Putamen (tissue), 1 donor: Measurements from ENCODE around the gene ERC1.

ENCODE experiments used
- DNase-seq: peaks from one replicate; pipeline ENCODE4 v3.0.0-alpha.2; 2016; ENCODE audit warnings: low spot score

ERC1 gene

GRCh38 chr12:1445807-1446206, 454.8 kb downstream of the ERC1 start:
- no peak for DNase-seq

- DNase-seq: no peak
Observed at GRCh38 chr12:1448336-1448735, 457.3 kb downstream of the ERC1 start.

- no peak for DNase-seq
Observed at GRCh38 chr12:1453810-1454209, 462.8 kb downstream of the ERC1 start.

- DNase-seq: no peak
Observed at GRCh38 chr12:1456885-1457284, 465.9 kb downstream of the ERC1 start.

GRCh38 chr12:1457901-1458300, 466.9 kb downstream of the ERC1 start:
- no peak for DNase-seq

- DNase-seq: no peak
Observed at GRCh38 chr12:1459339-1459738, 468.3 kb downstream of the ERC1 start.

- no peak for DNase-seq
Observed at GRCh38 chr12:1463073-1463905, 472.3 kb downstream of the ERC1 start.

GRCh38 chr12:1464925-1465324, 473.9 kb downstream of the ERC1 start:
- DNase-seq: no peak

- DNase-seq: no peak
Observed at GRCh38 chr12:1465990-1466389, 475.0 kb downstream of the ERC1 start.

- DNase-seq: no peak
Observed at GRCh38 chr12:1466481-1467154, 475.6 kb downstream of the ERC1 start.

GRCh38 chr12:1467710-1468109, 476.7 kb downstream of the ERC1 start:
- no peak for DNase-seq

- no peak for DNase-seq
Observed at GRCh38 chr12:1469070-1469469, 478.0 kb downstream of the ERC1 start.

- no peak for DNase-seq
Observed at GRCh38 chr12:1470051-1470450, 479.0 kb downstream of the ERC1 start.

GRCh38 chr12:1471224-1471623, 480.2 kb downstream of the ERC1 start:
- DNase-seq: no peak

- no peak for DNase-seq
Observed at GRCh38 chr12:1473418-1473817, 482.4 kb downstream of the ERC1 start.

- DNase-seq: no peak
Observed at GRCh38 chr12:1474041-1474573, 483.1 kb downstream of the ERC1 start.

- no peak for DNase-seq
Observed at GRCh38 chr12:1474574-1475153, 483.6 kb downstream of the ERC1 start.

- no peak for DNase-seq
Observed at GRCh38 chr12:1479645-1480044, 488.6 kb downstream of the ERC1 start.

GRCh38 chr12:1481326-1481725, 490.3 kb downstream of the ERC1 start:
- DNase-seq: no peak

- no peak for DNase-seq
Observed at GRCh38 chr12:1481906-1482305, 490.9 kb downstream of the ERC1 start.

GRCh38 chr12:1488908-1489381, 497.9 kb downstream of the ERC1 start:
- no peak for DNase-seq

GRCh38 chr12:1491983-1492697, 501.1 kb downstream of the ERC1 start:
- no peak for DNase-seq
